WTC11 (cell line): ENCODE results near the gene GPC4. TPM values are rescaled to one million over a fixed set of nuclear protein-coding genes. Genes with fewer than 3 reads are reported as not detected.

Source experiments
- ATAC-seq: fragments of 200-7000 bp; cut with Tn5 transposase; 2 replicates; pipeline ENCODE4 v1.10.0; 2021; ENCODE audit warnings: mild to moderate bottlenecking, moderate library complexity
- CTCF ChIA-PET: fragments of 300-600 bp; sonication (Branson Sonifier 250); formaldehyde crosslinking; loops from one replicate; lab custom pipeline; 2021; ENCODE audit warnings: antibody characterized with exemption; lab: Charles Lee
- POLR2A ChIA-PET: fragments of 350-600 bp; sonication (Branson Sonifier 250); formaldehyde crosslinking; loops from one replicate; lab custom pipeline; 2021; ENCODE audit warnings: antibody characterized with exemption; lab: Charles Lee
- DNase-seq: peaks from one replicate; pipeline ENCODE4 v3.0.0; 2021; ENCODE audit warnings: low spot score
- H3K27ac Mint-ChIP-seq: 2 replicates; pipeline ENCODE4 v1.8.0; 2021; ENCODE audit warnings: mixed read lengths
- H3K27me3 Mint-ChIP-seq: 2 replicates; pipeline ENCODE4 v1.8.0; 2021; ENCODE audit warnings: low read depth, mild to moderate bottlenecking, moderate library complexity, mixed read lengths
- H3K36me3 Mint-ChIP-seq: 2 replicates; pipeline ENCODE4 v1.8.0; 2021; ENCODE audit warnings: mixed read lengths
- H3K4me1 Mint-ChIP-seq: 2 replicates; pipeline ENCODE4 v1.8.0; 2022; ENCODE audit warnings: mixed read lengths
- H3K4me3 Mint-ChIP-seq: 2 replicates; pipeline ENCODE4 v1.8.0; 2021; ENCODE audit warnings: mild to moderate bottlenecking, moderate library complexity, mixed read lengths
- H3K9me3 Mint-ChIP-seq: 2 replicates; pipeline ENCODE4 v1.8.0; 2021; ENCODE audit warnings: mixed read lengths
- CREM ChIP-seq: sonication (generic); formaldehyde crosslinking; IDR thresholded peaks from 2 replicates; pipeline ENCODE4 v1.8.1; 2022; ENCODE audit warnings: mild to moderate bottlenecking, missing genetic modification reagents, moderate library complexity
- HMGA2 ChIP-seq: fragments of 250-450 bp; sonication (Bioruptor Pico); IDR thresholded peaks from 2 replicates; pipeline ENCODE4 v1.4.0; 2021; ENCODE audit warnings: mild to moderate bottlenecking, moderate library complexity
- MYBL2 ChIP-seq: sonication (generic); formaldehyde crosslinking; IDR thresholded peaks from 2 replicates; pipeline ENCODE4 v1.8.1; 2023; ENCODE audit warnings: mild to moderate bottlenecking, moderate library complexity, missing genetic modification reagents
- OVOL2 ChIP-seq: fragments of 250-450 bp; sonication (Bioruptor Pico); IDR thresholded peaks from 2 replicates; pipeline ENCODE4 v1.9.0; 2021; ENCODE audit warnings: mild to moderate bottlenecking, borderline replicate concordance
- RELA ChIP-seq: sonication (generic); formaldehyde crosslinking; IDR thresholded peaks from 2 replicates; pipeline ENCODE4 v1.8.1; 2022; ENCODE audit warnings: missing genetic modification reagents, mild to moderate bottlenecking, borderline replicate concordance
- TEAD4 ChIP-seq: sonication (generic); formaldehyde crosslinking; IDR thresholded peaks from 2 replicates; pipeline ENCODE4 v1.8.0; 2022; ENCODE audit warnings: mild to moderate bottlenecking, missing genetic modification reagents
- ZBTB21 ChIP-seq: sonication (generic); formaldehyde crosslinking; IDR thresholded peaks from 2 replicates; pipeline ENCODE4 v1.8.1; 2023; ENCODE audit warnings: mild to moderate bottlenecking, missing genetic modification reagents, borderline replicate concordance
- ZNF138 ChIP-seq: sonication (generic); formaldehyde crosslinking; conservative IDR thresholded peaks from 2 replicates; pipeline ENCODE4 v1.8.1; 2022; ENCODE audit warnings: mild to moderate bottlenecking, moderate library complexity, missing genetic modification reagents
- ZNF423 ChIP-seq: fragments of 250-450 bp; sonication (Bioruptor Pico); IDR thresholded peaks from 2 replicates; pipeline ENCODE4 v2.1.2; 2022; ENCODE audit warnings: mild to moderate bottlenecking, moderate library complexity
- total RNA-seq: library from RNA; stranded (reverse); gene quantifications from 3 replicates; pipeline ENCODE4 v1.2.3, GENCODE V29; 2021
- TF ChIP-seq, protein P1 (sequence below): fragments of 250-450 bp; sonication (Bioruptor Pico); IDR thresholded peaks from 2 replicates; pipeline ENCODE4 v2.1.2; 2022; ENCODE audit warnings: mild to moderate bottlenecking, moderate library complexity
- TF ChIP-seq, protein P2 (sequence below): sonication (generic); formaldehyde crosslinking; IDR thresholded peaks from 2 replicates; pipeline ENCODE4 v1.8.1; 2022; ENCODE audit warnings: mild to moderate bottlenecking, moderate library complexity, missing genetic modification reagents
- TF ChIP-seq, protein P3 (sequence below): sonication (generic); formaldehyde crosslinking; IDR thresholded peaks from 2 replicates; pipeline ENCODE4 v1.8.0; 2023; ENCODE audit warnings: missing genetic modification reagents, mild to moderate bottlenecking, borderline replicate concordance
- TF ChIP-seq, protein P4 (sequence below): sonication (generic); formaldehyde crosslinking; IDR thresholded peaks from 2 replicates; pipeline ENCODE4 v1.8.1; 2023; ENCODE audit warnings: mild to moderate bottlenecking, missing genetic modification reagents, borderline replicate concordance
- TF ChIP-seq, protein P5 (sequence below): sonication (generic); formaldehyde crosslinking; IDR thresholded peaks from 2 replicates; pipeline ENCODE4 v1.8.1; 2023; ENCODE audit warnings: mild to moderate bottlenecking, missing genetic modification reagents

The GPC4 gene
- total RNA-seq, 1 experiment from 2014 or later, result 144 TPM

DNA sequence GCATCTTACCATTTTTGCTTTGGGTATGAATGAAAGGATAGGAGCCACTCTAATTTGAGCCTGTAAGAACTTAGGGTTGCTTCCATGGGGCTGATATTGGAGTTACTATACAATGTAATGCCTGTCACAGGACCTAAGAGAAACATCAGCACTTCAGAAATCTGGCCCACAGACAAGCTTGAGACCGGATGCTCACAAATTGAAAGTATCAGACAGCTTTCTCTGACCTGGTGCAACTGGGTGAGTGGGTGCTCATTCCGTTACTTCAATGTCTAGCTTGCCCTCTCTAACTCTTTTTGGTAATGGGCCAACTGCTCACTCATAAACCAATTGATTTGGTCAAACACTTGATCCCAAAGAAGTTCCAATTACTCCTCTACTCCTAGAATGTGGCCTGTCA is 62.1 kb downstream of the GPC4 start:
- POLR2A ChIA-PET, result no interaction called here
- peaks cover 79% of the 10 kb centered on the region for H3K4me1 Mint-ChIP-seq
- peak overlapping the region; percentile 79 for H3K27ac Mint-ChIP-seq

DNA sequence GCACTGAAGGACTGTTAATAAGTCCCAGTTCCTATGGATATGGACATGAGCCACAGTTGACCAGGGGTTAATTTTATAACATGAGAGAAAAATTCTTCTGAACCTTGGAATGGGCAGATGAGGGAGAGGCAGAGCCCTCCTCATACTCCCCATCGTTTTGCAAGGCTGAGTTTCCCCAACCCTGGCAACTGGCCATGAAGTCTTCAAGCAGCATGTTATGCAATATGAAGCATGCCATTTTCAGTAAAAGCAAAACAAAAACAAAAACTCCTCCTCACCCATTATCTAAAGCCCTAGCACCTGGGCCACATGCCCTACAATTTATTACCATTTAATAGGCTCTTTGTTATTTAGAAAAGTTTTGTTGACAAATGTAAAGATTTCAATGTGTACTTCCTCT is 64.5 kb downstream of the GPC4 start:
- TF ChIP-seq, protein P1, sequence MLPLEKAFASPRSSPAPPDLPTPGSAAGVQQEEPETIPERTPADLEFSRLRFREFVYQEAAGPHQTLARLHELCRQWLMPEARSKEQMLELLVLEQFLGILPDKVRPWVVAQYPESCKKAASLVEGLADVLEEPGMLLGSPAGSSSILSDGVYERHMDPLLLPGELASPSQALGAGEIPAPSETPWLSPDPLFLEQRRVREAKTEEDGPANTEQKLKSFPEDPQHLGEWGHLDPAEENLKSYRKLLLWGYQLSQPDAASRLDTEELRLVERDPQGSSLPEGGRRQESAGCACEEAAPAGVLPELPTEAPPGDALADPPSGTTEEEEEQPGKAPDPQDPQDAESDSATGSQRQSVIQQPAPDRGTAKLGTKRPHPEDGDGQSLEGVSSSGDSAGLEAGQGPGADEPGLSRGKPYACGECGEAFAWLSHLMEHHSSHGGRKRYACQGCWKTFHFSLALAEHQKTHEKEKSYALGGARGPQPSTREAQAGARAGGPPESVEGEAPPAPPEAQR, result no peak
- TF ChIP-seq ZNF423 (CRISPR knock-in tag), result no peak
- TF ChIP-seq, protein P2, sequence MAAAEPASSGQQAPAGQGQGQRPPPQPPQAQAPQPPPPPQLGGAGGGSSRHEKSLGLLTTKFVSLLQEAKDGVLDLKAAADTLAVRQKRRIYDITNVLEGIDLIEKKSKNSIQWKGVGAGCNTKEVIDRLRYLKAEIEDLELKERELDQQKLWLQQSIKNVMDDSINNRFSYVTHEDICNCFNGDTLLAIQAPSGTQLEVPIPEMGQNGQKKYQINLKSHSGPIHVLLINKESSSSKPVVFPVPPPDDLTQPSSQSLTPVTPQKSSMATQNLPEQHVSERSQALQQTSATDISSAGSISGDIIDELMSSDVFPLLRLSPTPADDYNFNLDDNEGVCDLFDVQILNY (CRISPR knock-in tag), result no peak
- TF ChIP-seq, protein P3, sequence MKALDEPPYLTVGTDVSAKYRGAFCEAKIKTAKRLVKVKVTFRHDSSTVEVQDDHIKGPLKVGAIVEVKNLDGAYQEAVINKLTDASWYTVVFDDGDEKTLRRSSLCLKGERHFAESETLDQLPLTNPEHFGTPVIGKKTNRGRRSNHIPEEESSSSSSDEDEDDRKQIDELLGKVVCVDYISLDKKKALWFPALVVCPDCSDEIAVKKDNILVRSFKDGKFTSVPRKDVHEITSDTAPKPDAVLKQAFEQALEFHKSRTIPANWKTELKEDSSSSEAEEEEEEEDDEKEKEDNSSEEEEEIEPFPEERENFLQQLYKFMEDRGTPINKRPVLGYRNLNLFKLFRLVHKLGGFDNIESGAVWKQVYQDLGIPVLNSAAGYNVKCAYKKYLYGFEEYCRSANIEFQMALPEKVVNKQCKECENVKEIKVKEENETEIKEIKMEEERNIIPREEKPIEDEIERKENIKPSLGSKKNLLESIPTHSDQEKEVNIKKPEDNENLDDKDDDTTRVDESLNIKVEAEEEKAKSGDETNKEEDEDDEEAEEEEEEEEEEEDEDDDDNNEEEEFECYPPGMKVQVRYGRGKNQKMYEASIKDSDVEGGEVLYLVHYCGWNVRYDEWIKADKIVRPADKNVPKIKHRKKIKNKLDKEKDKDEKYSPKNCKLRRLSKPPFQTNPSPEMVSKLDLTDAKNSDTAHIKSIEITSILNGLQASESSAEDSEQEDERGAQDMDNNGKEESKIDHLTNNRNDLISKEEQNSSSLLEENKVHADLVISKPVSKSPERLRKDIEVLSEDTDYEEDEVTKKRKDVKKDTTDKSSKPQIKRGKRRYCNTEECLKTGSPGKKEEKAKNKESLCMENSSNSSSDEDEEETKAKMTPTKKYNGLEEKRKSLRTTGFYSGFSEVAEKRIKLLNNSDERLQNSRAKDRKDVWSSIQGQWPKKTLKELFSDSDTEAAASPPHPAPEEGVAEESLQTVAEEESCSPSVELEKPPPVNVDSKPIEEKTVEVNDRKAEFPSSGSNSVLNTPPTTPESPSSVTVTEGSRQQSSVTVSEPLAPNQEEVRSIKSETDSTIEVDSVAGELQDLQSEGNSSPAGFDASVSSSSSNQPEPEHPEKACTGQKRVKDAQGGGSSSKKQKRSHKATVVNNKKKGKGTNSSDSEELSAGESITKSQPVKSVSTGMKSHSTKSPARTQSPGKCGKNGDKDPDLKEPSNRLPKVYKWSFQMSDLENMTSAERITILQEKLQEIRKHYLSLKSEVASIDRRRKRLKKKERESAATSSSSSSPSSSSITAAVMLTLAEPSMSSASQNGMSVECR (CRISPR knock-in tag), result no peak
- TF ChIP-seq, protein P4, sequence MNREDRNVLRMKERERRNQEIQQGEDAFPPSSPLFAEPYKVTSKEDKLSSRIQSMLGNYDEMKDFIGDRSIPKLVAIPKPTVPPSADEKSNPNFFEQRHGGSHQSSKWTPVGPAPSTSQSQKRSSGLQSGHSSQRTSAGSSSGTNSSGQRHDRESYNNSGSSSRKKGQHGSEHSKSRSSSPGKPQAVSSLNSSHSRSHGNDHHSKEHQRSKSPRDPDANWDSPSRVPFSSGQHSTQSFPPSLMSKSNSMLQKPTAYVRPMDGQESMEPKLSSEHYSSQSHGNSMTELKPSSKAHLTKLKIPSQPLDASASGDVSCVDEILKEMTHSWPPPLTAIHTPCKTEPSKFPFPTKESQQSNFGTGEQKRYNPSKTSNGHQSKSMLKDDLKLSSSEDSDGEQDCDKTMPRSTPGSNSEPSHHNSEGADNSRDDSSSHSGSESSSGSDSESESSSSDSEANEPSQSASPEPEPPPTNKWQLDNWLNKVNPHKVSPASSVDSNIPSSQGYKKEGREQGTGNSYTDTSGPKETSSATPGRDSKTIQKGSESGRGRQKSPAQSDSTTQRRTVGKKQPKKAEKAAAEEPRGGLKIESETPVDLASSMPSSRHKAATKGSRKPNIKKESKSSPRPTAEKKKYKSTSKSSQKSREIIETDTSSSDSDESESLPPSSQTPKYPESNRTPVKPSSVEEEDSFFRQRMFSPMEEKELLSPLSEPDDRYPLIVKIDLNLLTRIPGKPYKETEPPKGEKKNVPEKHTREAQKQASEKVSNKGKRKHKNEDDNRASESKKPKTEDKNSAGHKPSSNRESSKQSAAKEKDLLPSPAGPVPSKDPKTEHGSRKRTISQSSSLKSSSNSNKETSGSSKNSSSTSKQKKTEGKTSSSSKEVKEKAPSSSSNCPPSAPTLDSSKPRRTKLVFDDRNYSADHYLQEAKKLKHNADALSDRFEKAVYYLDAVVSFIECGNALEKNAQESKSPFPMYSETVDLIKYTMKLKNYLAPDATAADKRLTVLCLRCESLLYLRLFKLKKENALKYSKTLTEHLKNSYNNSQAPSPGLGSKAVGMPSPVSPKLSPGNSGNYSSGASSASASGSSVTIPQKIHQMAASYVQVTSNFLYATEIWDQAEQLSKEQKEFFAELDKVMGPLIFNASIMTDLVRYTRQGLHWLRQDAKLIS (CRISPR knock-in tag), result no peak
- peak overlapping the region; percentile 91 for H3K27ac Mint-ChIP-seq
- H3K4me1 Mint-ChIP-seq, result peaks cover 84% of the 10 kb centered on the region

More for the DNA sequence above, 62.1 kb downstream of the GPC4 start:
- Mint-ChIP-seq H3K4me3 (no peak overlapping the region), H3K27me3 (no peaks in the 10 kb centered on the region), H3K9me3 (0 out of 2 replicates have a peak, but pooled peaks cover 3% of the 10 kb centered on the region), H3K36me3 (peaks cover 9% of the 10 kb centered on the region)
- CTCF ChIA-PET, result no interaction called here
- DNase-seq (no peak), ATAC-seq (no peak)
- TF ChIP-seq ZBTB21 (CRISPR knock-in tag), result no peak

DNA sequence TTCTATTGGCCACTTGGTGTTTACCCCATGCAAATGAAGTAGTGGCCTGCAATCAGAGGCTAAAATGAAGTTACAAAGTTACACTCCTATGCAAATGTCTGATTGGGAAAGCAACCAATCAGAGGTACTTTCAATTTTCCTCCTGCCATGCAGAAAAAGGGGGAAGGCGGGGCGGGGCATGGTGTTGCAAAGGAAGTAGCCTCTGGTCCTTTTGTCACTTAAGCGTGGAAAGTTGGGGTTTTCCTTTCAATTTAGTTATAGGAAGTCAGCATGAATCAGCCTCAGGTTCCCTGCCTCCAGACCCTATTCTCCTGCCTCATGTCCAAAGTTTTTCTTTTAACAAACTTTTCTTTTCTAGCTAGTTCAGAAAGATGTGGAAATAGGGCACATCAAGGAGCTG is 69.3 kb downstream of the GPC4 start:
- no peaks in the 10 kb centered on the region for H3K9me3 Mint-ChIP-seq
- H3K4me3 Mint-ChIP-seq, result 0 out of 2 replicates have a peak overlapping the region, but pooled peaks have one; percentile 6
- no peaks in the 10 kb centered on the region for H3K27me3 Mint-ChIP-seq
- CTCF ChIA-PET, result no interaction called here
- no peak for ATAC-seq
- peaks cover 79% of the 10 kb centered on the region for H3K4me1 Mint-ChIP-seq
- DNase-seq, result no peak
- H3K27ac Mint-ChIP-seq, result no peak overlapping the region; the same call in 1 of the 2 replicates
- H3K36me3 Mint-ChIP-seq, result no peaks in the 10 kb centered on the region
- POLR2A ChIA-PET, result no interaction called here
- TF ChIP-seq RELA (CRISPR knock-in tag), result no peak
- no peak for TF ChIP-seq OVOL2
- TF ChIP-seq, protein P5, sequence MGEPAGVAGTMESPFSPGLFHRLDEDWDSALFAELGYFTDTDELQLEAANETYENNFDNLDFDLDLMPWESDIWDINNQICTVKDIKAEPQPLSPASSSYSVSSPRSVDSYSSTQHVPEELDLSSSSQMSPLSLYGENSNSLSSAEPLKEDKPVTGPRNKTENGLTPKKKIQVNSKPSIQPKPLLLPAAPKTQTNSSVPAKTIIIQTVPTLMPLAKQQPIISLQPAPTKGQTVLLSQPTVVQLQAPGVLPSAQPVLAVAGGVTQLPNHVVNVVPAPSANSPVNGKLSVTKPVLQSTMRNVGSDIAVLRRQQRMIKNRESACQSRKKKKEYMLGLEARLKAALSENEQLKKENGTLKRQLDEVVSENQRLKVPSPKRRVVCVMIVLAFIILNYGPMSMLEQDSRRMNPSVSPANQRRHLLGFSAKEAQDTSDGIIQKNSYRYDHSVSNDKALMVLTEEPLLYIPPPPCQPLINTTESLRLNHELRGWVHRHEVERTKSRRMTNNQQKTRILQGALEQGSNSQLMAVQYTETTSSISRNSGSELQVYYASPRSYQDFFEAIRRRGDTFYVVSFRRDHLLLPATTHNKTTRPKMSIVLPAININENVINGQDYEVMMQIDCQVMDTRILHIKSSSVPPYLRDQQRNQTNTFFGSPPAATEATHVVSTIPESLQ (CRISPR knock-in tag), result no peak
- TF ChIP-seq, protein P3 (CRISPR knock-in tag), result no peak
- TF ChIP-seq CREM (CRISPR knock-in tag), result no peak
- TF ChIP-seq MYBL2, result no peak
- TF ChIP-seq HMGA2, result no peak
- no peak for TF ChIP-seq TEAD4 (CRISPR knock-in tag)
- TF ChIP-seq ZNF138 (CRISPR knock-in tag), result no peak

More for the DNA sequence above, 64.5 kb downstream of the GPC4 start:
- no peaks in the 10 kb centered on the region for H3K9me3 Mint-ChIP-seq
- peaks cover 1% of the 10 kb centered on the region; the same call in 1 of the 2 replicates for H3K36me3 Mint-ChIP-seq
- ATAC-seq, result no peak
- DNase-seq, result no peak
- ChIA-PET POLR2A (no interaction called here), CTCF (no interaction called here)
- H3K27me3 Mint-ChIP-seq, result no peaks in the 10 kb centered on the region
- no peak overlapping the region for H3K4me3 Mint-ChIP-seq
